GM12875 (cell line): Measurements from ENCODE around the gene MAP1LC3B2.

Source experiments
- H3K4me3 ChIP-seq: one replicate; pipeline ENCODE4 v1.5.1; 2011; ENCODE audit warnings: low read depth, low read length, control low read depth
- TF ChIP-seq, protein P1 (sequence below): IDR thresholded peaks from 2 replicates; pipeline ENCODE4 v1.5.1; 2011; ENCODE audit warnings: low read depth, mild to moderate bottlenecking, control low read depth, inconsistent platforms, low read length, moderate library complexity, borderline replicate concordance; ENCODE audit not compliant: insufficient read depth

Gene MAP1LC3B2

DNA sequence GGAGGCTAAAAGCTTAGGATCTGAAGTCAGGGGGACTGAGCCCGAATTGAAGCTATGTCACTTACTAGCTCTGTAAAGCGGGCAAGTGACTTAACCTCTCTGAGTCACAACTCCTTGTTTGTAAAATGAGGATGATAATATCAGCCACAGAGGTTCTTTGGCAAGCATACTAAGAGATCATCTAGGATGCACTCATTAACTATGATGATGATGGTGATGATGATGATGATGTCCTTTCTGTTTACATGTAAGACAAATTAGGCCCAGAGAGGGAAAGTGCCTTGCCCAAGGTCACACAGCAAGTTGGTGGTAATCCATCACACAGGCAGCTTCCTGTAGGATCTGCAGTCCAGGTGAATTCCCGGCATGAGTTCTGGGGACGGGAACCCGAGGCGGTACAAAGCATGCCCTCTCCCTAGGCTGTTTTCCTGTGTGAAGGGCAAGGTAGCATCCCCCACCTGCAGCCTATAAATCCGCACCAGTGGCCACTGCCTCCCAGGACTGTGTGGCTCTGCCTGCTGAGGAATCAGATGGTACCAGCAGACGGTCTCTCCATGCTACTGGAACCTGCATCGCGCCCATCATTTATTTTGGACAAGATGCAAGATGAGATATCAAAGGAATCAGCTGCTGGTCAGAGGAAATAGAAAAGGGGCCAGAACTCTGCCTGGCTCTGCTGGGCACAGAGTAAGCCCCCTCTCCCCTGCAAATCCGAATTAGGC, 55.2 kb downstream of the MAP1LC3B2 start:
- H3K4me3 ChIP-seq, result no peak overlapping the region
- TF ChIP-seq, protein P1, sequence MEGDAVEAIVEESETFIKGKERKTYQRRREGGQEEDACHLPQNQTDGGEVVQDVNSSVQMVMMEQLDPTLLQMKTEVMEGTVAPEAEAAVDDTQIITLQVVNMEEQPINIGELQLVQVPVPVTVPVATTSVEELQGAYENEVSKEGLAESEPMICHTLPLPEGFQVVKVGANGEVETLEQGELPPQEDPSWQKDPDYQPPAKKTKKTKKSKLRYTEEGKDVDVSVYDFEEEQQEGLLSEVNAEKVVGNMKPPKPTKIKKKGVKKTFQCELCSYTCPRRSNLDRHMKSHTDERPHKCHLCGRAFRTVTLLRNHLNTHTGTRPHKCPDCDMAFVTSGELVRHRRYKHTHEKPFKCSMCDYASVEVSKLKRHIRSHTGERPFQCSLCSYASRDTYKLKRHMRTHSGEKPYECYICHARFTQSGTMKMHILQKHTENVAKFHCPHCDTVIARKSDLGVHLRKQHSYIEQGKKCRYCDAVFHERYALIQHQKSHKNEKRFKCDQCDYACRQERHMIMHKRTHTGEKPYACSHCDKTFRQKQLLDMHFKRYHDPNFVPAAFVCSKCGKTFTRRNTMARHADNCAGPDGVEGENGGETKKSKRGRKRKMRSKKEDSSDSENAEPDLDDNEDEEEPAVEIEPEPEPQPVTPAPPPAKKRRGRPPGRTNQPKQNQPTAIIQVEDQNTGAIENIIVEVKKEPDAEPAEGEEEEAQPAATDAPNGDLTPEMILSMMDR, result no peak

DNA sequence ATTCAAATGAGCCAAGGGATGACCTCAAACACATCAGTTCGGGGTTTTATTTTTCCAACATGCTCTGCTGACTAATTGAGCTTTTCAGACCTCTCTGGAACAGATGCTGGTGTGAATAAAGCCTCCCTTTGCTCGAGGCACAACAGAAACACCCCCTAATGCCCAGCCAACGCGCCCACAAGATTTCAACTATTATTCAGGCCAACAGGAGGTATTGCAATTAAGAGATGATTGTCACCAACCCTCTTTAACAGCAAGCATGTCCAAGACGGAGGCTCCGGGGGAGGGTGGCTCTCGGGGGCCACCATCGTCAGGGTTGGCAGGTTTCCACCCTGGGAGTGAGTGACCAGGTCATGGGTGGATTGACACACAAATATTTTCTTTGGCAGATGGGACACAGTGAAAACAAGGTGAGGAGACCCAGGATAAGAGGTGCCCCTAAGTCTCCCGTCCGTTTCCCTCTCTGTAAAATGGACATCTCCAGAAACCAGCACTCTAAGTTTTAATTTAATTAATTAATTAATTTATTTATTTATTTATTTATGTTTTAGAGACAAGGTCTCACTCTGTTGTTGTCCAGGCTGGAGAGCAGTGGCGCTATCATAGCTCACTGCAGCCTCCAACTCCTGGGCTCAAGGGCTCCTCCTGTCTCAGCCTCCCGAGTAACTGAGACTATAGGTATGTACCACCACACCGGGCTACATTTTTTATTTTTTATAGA, 56.1 kb downstream of the MAP1LC3B2 start:
- TF ChIP-seq, protein P1, result no peak
- no peak overlapping the region for H3K4me3 ChIP-seq

DNA sequence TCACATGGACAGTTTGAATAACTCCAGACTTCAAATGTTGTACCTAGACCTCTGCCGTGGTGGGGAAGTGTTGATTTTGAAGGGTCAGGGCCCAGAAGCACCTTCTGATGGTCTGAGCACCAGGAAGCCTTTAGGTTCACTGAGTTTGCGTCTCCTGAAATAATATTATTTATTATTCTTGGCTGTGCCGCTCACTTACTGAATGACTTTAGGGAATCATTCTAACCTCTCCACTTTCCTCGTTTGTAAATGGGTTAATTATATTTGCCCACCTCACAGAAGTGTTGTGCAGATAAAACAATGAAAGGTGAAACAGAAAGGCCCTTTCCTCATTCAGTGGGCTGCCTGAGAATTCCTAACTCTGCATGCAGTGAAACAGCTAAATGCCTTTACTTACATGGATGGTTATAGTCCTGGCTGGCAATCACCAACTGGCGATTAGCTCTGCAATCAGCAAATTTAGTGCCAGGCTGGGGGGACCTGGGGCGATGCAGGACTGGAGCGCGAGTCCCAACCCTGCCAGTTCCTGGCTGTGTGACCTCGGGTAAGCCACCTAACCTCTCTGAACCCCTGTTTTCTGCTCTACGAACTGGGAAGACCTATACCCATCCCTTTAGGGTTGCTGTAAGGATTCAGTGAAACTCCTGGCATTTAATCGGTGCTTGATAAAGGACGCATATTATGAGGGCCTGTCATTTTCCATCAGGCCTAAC, 57.5 kb downstream of the MAP1LC3B2 start:
- TF ChIP-seq, protein P1, result no peak
- no peak overlapping the region for H3K4me3 ChIP-seq

DNA sequence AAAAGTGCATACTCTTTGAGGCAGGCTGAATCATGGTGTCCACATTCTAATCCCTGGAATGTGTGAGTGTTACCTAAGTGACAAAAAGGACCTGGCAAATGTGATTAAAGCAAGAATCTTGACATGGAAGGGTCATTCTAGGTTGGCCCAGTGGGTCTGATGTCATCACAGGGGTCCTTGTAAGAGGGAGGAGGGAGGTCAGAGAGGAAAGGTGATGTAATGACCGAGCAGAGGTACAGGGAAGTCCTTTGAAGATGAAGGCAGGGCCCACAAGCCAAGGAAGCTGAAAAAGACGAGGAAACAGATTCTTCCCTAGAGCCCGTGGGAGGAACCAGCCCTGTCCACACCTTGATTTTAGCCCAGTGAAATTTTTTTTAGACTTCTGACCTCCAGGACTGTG, 60.1 kb downstream of the MAP1LC3B2 start:
- TF ChIP-seq, protein P1, result no peak
- H3K4me3 ChIP-seq, result no peak overlapping the region

DNA sequence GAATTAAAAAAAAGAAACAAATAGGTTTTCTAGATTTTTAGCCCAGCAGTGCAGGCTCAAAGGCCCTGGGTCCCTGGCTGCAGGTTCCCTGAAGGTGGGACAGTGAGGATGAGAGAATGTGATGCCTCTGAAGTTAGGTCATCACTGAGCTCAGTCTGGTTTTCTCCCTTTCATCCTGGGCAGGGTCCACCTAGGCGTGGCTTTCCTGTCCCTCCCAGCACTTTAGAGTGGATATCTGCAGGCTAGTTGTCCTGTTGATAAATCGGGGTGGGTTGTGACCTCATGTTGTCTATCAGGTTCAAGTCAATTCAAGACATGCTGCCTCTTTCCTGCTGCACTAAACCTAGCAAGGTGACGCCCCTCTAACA, 60.9 kb downstream of the MAP1LC3B2 start:
- TF ChIP-seq, protein P1, result no peak
- H3K4me3 ChIP-seq, result no peak overlapping the region

DNA sequence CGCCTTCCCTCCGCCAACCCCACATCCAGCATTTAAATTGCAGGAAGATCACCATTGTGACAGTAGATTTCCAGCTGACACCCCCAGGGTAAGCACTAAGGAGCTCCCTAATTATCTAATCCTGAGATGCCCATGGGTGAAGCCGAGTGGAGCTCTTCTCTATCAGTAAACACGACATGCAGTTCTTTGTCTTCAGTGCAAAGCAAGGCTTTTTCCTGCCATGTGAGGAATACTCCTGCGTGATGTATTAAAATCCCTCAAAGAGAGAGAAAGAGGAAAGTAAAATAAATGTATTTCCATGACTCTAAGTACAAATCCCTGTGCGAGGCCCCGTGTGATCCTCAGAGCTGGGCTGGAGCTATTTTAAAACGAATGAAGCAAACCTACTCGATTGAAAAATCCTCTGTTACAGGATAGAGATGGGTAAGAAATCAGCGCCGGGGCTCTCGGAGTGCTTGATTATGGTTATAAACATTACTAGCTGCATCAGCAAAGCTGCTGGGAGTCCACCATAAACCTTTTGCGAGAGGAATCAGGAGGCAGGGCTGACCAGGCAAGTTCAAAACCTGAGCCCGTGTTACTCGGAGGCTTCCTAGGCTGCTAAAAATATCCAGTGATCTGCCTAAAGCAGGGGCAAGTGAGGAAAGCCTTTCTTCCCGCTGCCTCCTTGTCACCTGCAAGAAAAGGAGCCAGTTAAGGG, 61.5 kb downstream of the MAP1LC3B2 start:
- TF ChIP-seq, protein P1, result no peak
- no peak overlapping the region for H3K4me3 ChIP-seq
